ENCODE measurements around the gene CCBE1. TPM values are rescaled to one million over a fixed set of nuclear protein-coding genes. Genes with fewer than 3 reads are reported as not detected.

The CCBE1 gene
- total and polyA plus RNA-seq, 12 donors = 4.8 to 56.8 (median 26.4) TPM

- intact Hi-C loops (cut with DNase I) = loop anchor here (10.0 kb wide), 4 partner anchors 85 to 245 kb away; partner anchors contain the start of gene CCBE1 (in 1 of the 2)
- H3K36me3 ChIP-seq (replicated peaks in 1 of 2) = no peaks in the 10 kb centered on the region
- WGBS, 4 donors = 38 to 61% (median 55%) methylated on average over 1 of the region's 1 CpG
- no peak overlapping the region for H3K4me3 ChIP-seq
- TF ChIP-seq POLR2A (IDR thresholded peaks at IDR 0.05) (no peak), CTCF (IDR thresholded peaks at IDR 0.05) (no peak)
- peak in 1 of 7 donors; percentile 23 for DNase-seq
- H3K27ac ChIP-seq = no peak overlapping the region
- H3K27me3 ChIP-seq = no peaks in the 10 kb centered on the region
- H3K9me3 ChIP-seq (replicated peaks in 1 of 3) = no peaks in the 10 kb centered on the region
- H3K4me1 ChIP-seq (replicated peaks in 1 of 2) = peaks cover 0 to 8% of the 10 kb centered on the region in 2 donors
Measured at GRCh38 chr18:59460072-59460420, 237.2 kb downstream of the CCBE1 start.

GRCh38 chr18:59459369-59460071 is 237.7 kb downstream of the CCBE1 start:
- Histone ChIP-seq H3K4me1 (replicated peaks in 1 of 2) (peaks cover 0 to 8% of the 10 kb centered on the region in 2 donors), H3K27me3 (no peaks in the 10 kb centered on the region), H3K36me3 (replicated peaks in 1 of 2) (no peaks in the 10 kb centered on the region), H3K4me3 (no peak overlapping the region), H3K27ac (no peak overlapping the region), H3K9me3 (replicated peaks in 1 of 3) (no peaks in the 10 kb centered on the region)
- TF ChIP-seq CTCF (IDR thresholded peaks at IDR 0.05) (peak; percentile 54 to 75 (median 67)), POLR2A (IDR thresholded peaks at IDR 0.05) (no peak)
- DNase-seq = no peak
- 21 to 23% (median 22%) methylated on average over 8 of the region's 8 CpGs for WGBS, 4 donors
- intact Hi-C loops (cut with DNase I) = loop anchor here (5.0 to 10.0 kb wide), 6 partner anchors 85 to 365 kb away; partner anchors contain the start of gene CCBE1 (in 1 of the 2)

GRCh38 chr18:59458575-59458974 is 238.6 kb downstream of the CCBE1 start:
- intact Hi-C loops (cut with DNase I) = loop anchor here (5.0 to 10.0 kb wide), 2 partner anchors 364 to 366 kb away; no protein-coding TSS in a partner anchor
- H3K36me3 ChIP-seq (replicated peaks in 1 of 2) = no peaks in the 10 kb centered on the region

GRCh38 chr18:59456657-59457056 is 240.6 kb downstream of the CCBE1 start:
- no peaks in the 10 kb centered on the region for H3K36me3 ChIP-seq (replicated peaks in 1 of 2)

More at GRCh38 chr18:59458575-59458974, 238.6 kb downstream of the CCBE1 start:
- Histone ChIP-seq H3K27ac (no peak overlapping the region), H3K27me3 (no peaks in the 10 kb centered on the region), H3K4me3 (no peak overlapping the region), H3K4me1 (replicated peaks in 1 of 2) (peaks cover 0 to 8% of the 10 kb centered on the region in 2 donors), H3K9me3 (replicated peaks in 1 of 3) (no peaks in the 10 kb centered on the region)
- DNase-seq = no peak
- TF ChIP-seq CTCF (IDR thresholded peaks at IDR 0.05) (no peak), POLR2A (IDR thresholded peaks at IDR 0.05) (no peak)
- WGBS, 4 donors = 66 to 75% (median 68%) methylated on average over 8 of the region's 8 CpGs

More at GRCh38 chr18:59456657-59457056, 240.6 kb downstream of the CCBE1 start:
- 67 to 89% (median 87%) methylated on average over 2 to 3 of the region's 3 CpGs for WGBS, 4 donors
- no peak for DNase-seq
- Histone ChIP-seq H3K4me1 (replicated peaks in 1 of 2) (peaks cover 0 to 8% of the 10 kb centered on the region in 2 donors), H3K27me3 (no peaks in the 10 kb centered on the region), H3K4me3 (no peak overlapping the region), H3K9me3 (replicated peaks in 1 of 3) (no peaks in the 10 kb centered on the region), H3K27ac (no peak overlapping the region)
- TF ChIP-seq POLR2A (IDR thresholded peaks at IDR 0.05) (no peak), CTCF (IDR thresholded peaks at IDR 0.05) (no peak)
- intact Hi-C loops (cut with DNase I) = loop anchor here (5.0 to 10.0 kb wide), 2 partner anchors 366 to 368 kb away; no protein-coding TSS in a partner anchor

All from adrenal gland (tissue), 12 donors.